Stimulated activated naive CD4-positive, alpha-beta T cell treated with Interleukin-2 at 50 U/mL for 16 hours (primary cell): ENCODE results near the gene MZT1.
"Not testable (repeated sequence)": the region's sequence is repeated elsewhere in the genome, so short reads cannot be mapped to it uniquely, and the experiment has no call there.

ENCODE experiments used
- DNase-seq: peaks from one replicate; lab custom pipeline; 2025; lab: John Stamatoyannopoulos, UW

Gene MZT1, protein sequence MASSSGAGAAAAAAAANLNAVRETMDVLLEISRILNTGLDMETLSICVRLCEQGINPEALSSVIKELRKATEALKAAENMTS

DNA sequence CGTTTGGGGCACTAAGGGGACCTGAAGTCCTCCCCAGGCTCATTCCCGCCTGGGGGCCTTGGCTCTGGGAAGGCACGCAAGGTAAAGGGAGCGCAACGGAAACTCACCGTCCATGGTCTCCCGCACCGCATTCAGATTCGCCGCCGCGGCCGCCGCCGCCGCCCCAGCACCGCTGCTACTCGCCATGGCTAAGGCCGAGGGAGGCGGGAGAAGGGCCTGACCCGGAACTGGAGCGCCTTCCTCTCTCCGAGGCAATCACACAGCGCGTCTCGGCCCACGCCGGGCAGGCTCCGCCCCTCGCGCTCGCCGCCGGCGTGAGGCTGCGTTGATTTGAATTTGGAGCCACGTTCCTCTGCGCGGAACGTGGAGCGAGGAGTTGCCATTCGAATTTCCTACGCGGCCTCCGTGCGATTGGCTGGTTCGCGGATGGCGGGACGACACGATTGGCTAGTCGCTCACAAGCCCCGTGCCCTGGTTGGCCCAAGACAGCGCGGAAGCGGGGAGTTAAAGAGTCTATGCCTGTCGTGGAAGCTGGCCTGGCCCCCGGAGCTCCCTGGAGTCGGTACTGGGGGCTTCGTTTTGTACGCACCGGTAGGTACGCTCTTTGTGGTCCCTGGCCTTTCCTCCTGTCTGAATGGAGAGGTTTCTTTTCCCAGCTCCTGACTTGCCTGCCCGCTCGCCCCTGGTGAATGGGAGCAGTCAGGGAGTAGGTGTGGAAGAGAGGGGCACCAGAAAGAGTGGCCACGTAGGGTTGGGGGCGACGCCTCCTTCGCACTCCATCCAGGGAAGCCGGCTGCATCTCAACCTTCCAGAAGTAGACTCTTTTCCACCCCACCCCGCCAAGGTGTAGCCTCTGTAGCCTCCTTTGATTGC, at the start of gene MZT1, which contains the start of gene BORA:
TSS of gene MZT1 (minus strand) at position 213 of the 873 bp plus-strand sequence. CDS start at position 186, 27 bp downstream.
TSS of gene BORA (plus strand) at position 507 of the 873 bp plus-strand sequence. CDS start 1,018 bp downstream, outside the sequence.
- peak; percentile 96 for DNase-seq

DNA sequence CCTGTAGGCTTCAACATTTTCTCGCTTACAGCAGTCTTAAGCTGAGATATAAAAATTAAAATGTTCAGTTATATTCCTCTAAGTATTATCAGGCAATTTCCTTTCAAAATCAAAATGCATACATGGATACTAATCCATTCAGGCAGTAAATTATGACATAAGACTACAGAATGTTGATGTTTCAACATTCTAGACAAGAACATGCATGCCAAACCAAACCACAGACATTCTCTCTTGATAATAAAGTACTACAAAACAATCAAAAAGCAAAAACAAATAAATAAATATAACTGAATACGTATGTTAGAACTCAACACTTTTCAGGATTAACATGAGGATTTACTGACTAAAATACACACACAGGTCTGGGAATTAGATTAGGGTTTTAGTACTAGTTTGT, 46.6 kb upstream of the MZT1 start:
- DNase-seq, result no peak

DNA sequence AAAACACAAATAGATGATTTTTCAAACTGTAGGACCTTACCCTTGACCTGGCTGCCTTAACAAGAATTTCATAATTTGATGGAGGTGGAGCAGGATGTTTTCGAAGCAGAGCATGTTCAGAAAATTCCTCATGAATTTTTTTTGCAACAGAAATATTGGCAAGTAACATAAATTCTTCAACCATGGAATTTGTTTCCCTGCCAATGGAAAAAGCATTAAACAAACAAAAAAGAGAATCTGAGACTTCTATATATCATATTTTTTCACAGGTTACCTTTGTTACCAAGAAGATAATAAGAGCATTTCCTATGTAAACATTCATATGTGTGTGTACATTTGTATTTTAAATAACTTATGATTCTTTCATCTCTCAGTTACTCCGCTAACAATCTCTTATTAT, 36.0 kb upstream of the MZT1 start:
- no peak for DNase-seq

DNA sequence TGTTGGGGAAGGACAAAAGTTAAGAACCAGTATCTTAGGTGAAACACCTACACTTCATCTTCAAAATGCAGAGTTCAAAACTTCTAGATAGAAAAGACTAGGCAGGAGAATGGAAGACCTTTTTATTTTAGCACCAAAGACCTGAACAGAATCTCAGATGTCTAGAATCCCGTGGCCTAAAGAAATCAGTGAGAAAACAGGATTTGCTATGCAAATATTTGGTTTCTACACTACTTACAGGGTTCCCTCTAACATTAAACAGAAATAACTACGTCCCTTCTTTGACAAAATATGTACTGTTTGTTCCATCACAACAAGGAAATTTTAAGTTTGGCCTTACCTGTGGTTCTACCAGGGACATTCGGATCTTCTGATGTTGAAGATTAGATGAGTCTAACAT, 32.8 kb upstream of the MZT1 start:
- no peak for DNase-seq

DNA sequence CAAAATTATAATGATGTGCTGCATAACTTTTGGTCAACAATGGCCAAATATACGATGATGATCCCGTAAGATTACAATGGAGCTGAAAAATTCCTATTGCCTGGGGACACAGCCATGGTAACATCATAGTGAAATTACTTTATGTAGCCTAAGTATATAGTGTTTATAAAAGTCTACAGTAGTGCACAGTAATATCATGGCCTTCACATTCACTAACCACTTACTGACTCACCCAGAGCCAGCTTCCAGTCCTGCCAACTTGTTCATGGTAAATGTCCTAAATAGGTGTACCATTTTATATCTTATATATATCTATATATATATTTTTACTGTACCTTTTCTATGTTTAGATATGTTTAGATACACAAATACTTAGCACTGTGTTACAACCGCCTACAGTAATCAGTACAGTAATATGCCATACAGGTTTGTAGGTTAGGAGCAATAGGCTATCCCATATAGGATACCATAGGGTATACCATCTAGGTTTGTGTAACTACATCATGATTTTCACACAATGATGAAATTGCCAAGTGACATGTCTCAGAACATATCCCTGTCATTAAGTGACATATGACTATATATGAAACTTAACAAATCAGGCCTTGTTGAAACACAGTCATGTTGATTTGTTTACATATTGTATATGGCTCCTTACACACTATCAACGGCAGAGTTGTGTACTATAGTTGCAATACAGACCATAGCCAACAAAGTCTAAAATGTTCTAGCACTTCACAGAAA, 30.5 kb upstream of the MZT1 start:
- DNase-seq, result no peak

DNA sequence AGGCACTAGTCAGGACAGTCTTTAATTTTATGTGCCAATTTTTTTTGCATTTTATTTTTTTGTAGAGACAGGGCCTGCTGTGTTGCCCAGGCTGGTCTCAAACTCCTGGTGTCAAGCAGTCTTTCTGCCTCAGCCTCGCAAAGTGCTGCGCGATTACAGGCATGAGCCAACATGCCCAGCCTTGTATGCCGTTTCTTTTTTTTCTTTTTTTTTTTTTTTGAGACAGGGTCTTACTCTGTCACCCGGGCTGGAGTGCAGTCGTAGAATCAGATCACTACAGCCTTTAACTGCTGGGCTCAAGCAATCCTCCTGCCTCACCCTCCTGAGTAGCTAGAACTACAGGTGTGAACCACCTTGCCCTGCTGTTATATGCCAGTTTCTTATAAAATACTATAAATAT, 26.7 kb upstream of the MZT1 start:
- DNase-seq, result no peak

DNA sequence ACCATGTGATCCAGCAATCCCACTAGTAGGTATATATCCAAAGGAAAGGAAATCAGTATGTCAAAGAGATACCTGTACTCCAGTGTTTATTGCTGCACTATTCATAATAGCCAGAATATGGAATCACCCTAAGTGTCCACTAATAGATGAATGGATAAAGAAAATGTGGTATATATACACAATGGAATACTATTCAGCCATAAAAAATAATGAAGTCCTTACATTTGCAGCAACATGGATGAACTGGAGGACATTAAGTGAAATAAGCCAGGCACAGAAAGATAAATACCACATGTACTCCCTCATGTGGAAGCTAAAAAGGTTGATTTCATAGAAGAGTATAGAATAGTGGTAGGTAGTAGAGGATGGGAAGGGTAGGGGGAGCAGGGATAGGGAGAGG, 23.8 kb upstream of the MZT1 start:
- DNase-seq, result no peak

DNA sequence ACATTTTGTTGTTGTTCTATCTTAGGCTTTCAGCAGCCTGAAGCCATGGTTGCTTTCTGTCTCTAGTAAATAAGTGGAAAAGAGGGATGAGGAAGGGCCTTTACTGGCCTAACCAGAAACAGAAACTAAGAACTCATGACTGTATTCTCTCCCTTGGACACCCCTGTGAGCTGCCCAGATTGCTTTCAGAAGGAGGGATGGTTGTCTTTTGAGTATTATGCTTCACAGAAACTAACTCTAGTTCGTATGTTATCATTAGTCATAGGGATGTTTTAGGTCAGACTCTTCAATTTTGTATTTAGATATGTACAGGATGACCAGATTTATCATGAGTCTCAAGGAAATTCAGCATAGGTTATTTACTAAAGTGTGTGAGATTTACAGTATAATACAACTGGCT, 17.8 kb upstream of the MZT1 start:
- DNase-seq, result no peak

DNA sequence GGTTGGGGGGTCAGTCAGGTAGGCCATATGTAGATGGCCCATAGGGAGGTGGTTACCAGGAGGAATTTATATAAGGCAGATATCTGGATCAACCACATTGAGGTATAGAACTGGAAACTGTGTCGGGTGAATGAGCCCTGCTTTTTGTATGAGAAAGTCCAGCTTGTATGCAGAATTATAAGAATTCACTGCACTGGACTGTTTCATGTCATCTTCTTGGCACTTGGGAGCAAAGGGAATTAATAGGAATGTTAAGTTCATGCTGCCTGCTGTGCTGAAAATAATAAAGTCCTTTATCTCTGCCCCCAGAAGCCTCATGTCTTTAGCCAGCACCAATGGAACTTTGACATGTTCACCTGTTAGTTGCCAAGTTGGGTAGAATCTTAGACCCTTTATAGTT, 12.6 kb upstream of the MZT1 start:
- DNase-seq, result no peak

DNA sequence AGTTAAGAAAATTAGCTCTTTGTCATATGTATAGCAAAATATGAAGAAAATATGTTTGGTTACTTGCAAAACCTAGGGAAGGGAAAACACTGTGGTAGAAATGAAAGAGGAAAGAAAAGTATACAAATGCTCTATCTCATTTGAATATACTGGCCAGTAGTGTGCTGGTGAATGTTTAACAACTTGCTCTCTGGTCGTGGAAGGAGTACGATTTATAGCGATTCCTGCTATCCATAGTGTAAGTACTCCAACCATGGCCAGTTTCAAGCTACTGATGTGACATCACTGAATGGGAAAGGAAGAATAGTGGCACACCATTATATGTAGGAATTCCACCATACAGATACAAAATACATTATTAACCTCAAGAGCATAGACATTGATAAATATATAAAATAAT, 9.6 kb upstream of the MZT1 start:
- DNase-seq, result no peak

DNA sequence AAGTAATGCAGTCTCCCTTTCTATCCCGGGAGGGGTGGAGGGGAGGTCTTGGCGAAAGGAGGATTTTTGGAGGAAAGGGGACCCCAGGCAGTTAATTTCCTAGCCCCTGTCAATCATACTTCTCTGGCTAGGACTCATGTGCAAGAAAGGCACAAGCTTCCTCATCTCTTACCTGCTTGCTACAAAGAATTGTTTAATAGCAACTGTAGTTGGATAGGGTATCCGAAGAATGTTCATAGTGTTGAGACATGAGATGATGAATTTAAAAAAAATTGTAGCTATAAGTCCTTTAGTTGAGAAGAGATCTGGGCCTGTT, 819 bp upstream of the MZT1 start:
- no peak for DNase-seq

DNA sequence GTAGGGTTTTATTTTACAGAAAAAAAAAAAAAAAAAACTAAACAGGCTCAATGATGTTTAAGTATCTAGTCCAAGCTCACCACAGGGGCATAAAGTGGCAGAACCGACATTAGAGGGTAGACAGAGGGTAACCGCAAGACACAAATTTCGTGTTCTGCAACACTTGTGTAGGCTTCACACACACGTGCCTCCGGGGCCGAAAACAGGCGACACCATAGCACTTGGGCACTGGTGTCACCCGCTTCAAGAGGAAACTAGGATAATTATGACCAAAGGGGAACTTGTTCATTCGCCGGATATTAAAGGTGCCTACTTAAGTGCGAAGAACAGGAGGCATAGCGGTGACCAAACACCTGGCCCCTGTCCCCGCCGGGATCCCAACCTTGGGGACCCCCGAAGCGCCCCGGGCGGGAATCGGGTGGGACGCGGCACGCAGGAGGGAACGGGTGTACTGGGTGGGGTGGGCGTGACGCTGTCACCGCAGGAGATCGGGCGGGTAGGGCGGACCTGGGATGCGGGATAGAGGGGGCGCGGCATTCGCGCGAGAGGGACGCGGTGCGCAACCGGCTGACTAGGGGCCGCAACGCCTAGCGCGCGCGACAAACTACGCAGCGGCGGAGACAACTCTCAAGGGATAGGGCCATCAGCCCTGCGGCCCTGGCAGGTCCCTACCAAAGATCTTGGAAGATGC, 558 bp downstream of the MZT1 start:
- DNase-seq, result peak; percentile 36

DNA sequence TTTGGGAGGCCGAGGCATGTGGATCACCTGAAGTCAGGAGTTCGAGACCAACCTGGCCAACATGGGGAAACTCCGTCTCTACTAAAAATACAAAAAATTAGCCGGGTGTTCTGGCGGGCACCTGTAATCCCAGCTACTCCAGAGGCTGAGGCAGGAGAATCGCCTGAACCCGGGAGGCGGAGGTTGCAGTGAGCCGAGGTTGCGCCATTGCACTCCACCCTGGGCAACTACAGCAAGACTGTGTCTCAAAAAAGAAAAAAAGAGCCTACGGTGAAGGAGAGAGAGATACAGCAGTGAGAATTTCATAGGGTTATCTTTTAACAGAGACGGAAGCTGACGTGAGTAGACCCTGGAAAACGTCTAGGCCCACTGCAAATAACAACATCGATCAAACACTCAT, 1.2 kb downstream of the MZT1 start:
- DNase-seq, result not testable (repeated sequence)

DNA sequence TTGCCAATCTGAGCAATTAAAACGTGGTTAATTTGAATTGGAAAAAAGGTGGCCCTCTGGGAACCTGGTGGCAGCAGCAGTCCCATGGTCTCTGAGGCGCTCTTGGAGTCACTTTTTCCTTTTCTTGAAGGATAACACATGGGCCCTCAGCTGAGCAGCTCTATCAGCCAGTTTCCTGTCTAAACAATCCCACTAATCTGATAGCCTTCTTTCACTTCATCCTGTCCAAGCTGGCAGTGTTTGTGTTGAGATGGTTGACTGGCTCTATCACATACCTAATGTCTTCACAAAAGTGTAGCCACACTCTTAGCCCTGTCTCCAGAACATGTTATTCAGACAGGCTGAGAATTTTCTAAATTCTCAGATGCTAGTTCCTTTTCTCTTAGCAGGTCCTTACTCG, 10.7 kb downstream of the MZT1 start:
- DNase-seq, result no peak

DNA sequence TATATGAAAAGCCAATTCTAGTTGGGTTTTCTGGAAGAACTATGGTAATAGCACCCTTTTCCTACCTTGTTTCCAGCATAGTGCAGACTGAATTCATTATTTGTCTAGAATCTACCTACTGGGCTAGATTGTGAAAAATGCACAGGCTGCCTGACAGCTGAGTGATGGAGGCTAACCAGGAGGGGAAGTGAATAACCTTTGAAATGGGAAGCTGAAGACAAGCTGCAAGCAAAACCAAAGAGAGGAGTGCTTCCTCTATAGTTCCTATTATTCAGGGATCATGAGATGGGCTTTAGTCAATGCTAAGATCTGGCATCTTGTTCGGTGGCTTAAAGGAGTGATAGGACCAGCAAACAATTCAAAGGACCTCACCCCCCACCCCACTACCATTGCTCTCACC, 26.9 kb downstream of the MZT1 start:
- DNase-seq, result no peak

DNA sequence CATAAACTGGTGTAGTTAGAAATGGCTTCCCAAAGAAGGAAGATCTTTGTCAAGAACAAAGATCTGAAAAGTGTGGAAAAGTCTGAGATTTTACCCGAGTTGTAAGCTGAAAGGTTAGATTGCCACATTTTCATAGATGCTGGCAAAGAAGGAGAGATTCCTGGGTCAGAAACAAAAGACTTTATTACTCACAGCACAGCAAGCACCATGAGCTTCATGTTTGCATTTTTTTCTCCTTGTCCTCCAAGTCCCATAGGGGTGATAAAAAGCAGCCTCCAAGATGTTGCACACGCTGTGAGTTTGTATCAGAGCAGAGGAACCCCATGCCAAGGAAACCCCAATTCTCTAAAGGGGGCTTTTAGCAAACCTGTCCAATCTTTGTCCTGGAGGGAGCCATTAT, 29.3 kb downstream of the MZT1 start:
- DNase-seq, result no peak

DNA sequence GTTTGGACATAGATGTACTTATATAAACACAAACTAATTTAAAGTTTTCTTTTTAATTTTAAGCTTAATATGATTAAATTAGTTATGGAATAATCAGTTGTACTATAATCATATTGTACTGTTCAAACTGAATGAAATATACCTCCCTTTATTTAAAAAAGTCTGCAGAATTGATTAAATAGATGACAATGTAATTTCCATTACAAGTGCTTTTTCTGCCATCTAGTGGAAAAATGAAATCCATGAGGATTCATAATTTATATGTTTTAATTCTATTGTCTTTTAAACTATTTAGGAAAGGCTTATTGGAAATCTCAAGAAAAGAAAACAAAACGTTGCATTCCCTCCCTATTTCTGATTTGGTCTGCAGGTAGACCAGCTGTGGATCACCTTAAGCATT, 30.9 kb downstream of the MZT1 start:
- DNase-seq, result no peak

DNA sequence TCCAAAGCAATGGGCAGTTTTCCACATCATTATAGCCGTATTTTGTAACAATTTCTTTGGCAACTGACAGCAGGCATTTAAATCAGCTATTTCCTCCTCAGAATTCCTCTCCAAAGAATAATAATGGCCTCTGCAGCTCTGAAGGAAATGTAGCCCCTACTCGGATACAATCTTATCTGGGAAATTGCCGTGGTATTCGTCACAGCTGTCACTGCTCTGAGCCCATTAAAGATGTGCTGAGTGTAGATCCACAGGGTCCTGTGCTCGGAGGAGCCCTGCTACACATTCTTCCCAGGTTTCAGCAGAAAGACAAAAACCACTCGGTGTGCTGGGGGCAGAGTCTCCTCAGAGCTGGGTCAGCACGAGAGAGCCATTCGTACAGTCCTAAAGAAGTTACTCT, 33.1 kb downstream of the MZT1 start:
- DNase-seq, result no peak

DNA sequence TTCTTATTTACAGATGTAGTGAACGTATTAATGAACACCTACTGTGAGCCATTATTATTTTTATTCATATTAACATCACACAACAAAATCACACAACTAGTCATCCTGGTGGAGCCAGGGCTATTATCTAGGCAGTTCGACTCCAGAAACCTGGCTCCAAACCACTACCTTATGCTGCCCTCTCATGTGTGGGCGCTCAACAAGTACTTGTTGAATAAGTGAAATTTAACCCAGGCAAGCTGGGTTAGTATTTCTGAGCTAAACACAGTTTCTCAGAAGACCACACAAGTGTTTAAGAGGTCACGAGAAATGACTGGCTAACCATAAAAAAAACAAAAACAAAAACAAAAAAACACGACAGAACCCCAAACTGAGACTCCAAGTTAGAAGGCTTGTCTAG, 33.6 kb downstream of the MZT1 start:
- DNase-seq, result no peak

DNA sequence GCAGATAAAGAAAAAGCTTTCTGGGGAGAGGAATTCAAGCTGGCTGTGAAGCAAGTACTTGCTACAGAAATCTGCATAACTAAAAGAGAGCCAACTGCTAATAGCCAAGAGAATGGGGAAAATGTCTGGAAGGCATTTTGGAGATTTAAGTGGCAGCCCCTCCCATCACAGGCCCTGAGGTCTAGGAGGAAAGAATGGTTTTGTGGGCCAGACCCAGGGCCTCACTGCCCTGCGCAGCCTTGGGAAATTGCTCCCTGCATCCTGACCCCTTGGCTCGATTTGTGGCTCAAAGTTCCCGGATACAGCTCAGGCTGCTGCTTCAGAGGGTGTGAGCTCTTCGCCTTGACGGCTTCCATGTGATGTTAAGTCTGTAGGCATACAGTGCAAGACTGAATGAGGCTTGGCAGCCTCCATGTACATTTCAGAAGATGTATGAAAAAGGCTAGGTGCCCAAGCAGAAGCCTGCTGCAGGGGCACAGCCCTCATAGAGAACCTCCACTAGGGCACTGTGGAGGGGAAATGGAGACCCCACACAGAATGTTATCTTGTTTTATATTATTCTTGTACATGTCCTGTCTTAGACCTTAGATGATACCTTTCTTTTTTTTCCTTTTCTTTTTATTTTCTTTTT, 34.4 kb downstream of the MZT1 start:
- no peak for DNase-seq

DNA sequence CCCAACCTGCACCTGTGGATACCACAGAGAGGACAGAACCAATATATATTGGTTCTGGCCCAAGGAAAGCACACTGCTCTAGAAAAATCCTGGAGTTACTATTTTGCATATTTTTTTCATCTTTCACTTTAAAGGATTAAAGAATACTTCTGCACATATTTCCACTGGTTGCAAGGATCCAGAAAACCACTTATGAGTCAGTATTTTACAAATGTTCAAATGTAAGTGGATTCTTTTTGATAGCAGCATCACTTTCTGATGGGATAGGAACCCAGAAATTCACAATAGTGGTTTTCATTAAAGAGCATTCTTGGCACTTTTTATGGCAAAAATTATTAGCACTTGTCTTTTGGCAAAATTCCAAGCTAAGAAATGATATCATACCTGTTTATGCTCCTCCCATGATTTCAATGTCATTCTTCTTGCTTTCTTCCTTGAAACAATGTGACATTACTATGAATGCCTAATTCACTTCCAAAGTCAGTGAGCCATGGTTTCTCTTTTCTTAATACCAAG, 38.2 kb downstream of the MZT1 start:
- DNase-seq, result no peak

DNA sequence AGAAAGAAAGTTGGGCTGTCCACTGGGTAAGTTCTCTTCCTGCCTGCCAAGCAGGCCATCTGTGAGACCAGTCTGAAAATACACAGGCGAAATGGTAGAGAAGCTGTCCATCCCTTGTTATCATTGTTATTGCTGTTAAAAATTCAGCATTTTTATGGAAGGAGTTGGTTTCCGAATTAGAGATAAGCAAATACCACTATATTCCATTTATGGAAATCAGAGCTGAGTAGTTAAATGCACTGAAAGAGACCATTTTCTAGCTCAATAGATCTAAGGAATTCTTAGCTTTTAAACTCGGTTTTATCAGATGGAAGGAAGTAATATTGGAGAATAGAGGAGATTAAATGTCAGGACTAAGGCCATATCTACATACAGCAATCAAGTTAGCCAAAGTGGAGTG, 40.7 kb downstream of the MZT1 start:
- DNase-seq, result no peak
